Raji (cell line): ENCODE data around the gene KPNB1.
A peak's percentile ranks its signal among the peaks of the same experiment; 100 is the strongest.

ENCODE experiments used
- POLR2A ChIP-seq: IDR thresholded peaks from 2 replicates; pipeline ENCODE4 v1.6.1; 2011; ENCODE audit warnings: low read depth, low read length, control low read depth; ENCODE audit not compliant: insufficient read depth

KPNB1 gene

GRCh38 chr17:47649153-47649971, at the start of gene KPNB1:
TSS of gene KPNB1 (plus strand) at chr17:47649919. CDS start at chr17:47650245, 326 bp downstream.
- TF ChIP-seq POLR2A, result peak; percentile 95

- no peak for TF ChIP-seq POLR2A
Observed at GRCh38 chr17:47603830-47604597, 45.7 kb upstream of the KPNB1 start.

- TF ChIP-seq POLR2A, result no peak
Observed at GRCh38 chr17:47604598-47604927, 45.2 kb upstream of the KPNB1 start.

GRCh38 chr17:47605011-47605410, 44.7 kb upstream of the KPNB1 start:
- no peak for TF ChIP-seq POLR2A

- no peak for TF ChIP-seq POLR2A
Observed at GRCh38 chr17:47607481-47607880, 42.2 kb upstream of the KPNB1 start.

- TF ChIP-seq POLR2A, result no peak
Observed at GRCh38 chr17:47611372-47612350, 38.1 kb upstream of the KPNB1 start.

GRCh38 chr17:47615766-47616424, 33.8 kb upstream of the KPNB1 start:
- TF ChIP-seq POLR2A, result no peak

- no peak for TF ChIP-seq POLR2A
Observed at GRCh38 chr17:47618410-47618809, 31.3 kb upstream of the KPNB1 start.

- no peak for TF ChIP-seq POLR2A
Observed at GRCh38 chr17:47620503-47621245, 29.0 kb upstream of the KPNB1 start.

GRCh38 chr17:47621293-47622179, 28.2 kb upstream of the KPNB1 start:
- TF ChIP-seq POLR2A, result no peak

- TF ChIP-seq POLR2A, result no peak
Observed at GRCh38 chr17:47622180-47622549, 27.6 kb upstream of the KPNB1 start.

- no peak for TF ChIP-seq POLR2A
Observed at GRCh38 chr17:47624727-47625068, 25.0 kb upstream of the KPNB1 start.

- TF ChIP-seq POLR2A, result no peak
Observed at GRCh38 chr17:47628014-47628566, 21.6 kb upstream of the KPNB1 start.
